ENCODE measurements around the gene FCHSD2.
A peak's percentile ranks its signal among the peaks of the same experiment; 100 is the strongest.

The FCHSD2 gene

DNA sequence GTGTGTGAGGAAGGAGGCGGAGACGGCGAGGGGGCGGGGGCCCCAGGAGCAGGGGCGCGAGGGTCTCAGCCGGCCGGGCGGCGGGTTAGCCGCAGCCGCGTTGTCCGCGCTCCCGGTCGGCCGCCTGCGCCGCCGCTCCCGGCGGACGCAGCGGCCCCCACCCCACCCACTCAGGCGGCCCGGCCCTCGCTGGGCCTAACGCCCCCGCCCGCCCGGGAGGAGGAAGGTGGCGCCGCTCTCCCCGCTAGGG lies at the start of gene FCHSD2:
Gene FCHSD2, minus strand, starts transcription at position 191 of the 250 bp plus-strand sequence. CDS start 441 bp downstream, outside the sequence.
- DNase-seq (no peak), ATAC-seq (no peak)
- peaks cover 54% of the 10 kb centered on the region for H3K4me1 Mint-ChIP-seq
- peak within 1 kb of the TSS; percentile 92 for H3K27ac Mint-ChIP-seq
- H3K27me3 Mint-ChIP-seq: no peaks in the 10 kb centered on the region
- no peaks in the 10 kb centered on the region for H3K9me3 Mint-ChIP-seq
- H3K4me3 Mint-ChIP-seq: peak within 1 kb of the TSS; percentile 93
- peaks cover 20% of the 10 kb centered on the region for H3K36me3 Mint-ChIP-seq (ENCODE audit: low read depth)

DNA sequence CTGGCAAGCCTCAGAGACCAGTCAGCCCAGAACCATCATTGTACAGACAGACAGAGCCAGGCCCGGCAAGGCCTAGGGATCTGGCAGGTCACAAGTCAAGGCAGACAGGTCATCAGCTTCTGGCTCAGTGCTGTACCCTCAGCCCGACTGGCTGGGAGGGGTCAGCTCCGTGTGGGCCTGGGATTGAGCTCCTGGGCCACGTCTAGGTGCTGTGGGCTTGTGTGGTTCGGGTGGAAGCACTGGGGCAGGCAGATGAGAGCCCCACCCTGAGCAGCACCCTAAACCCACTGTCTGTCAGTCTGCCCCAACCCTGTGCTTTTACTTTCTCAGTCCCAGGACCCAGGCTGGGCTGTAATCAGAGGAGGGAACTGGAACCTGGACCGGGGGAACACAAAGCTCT lies 49.0 kb upstream of the FCHSD2 start:
- H3K4me1 Mint-ChIP-seq: peaks cover 3% of the 10 kb centered on the region
- peaks cover 10% of the 10 kb centered on the region for H3K27me3 Mint-ChIP-seq
- H3K27ac Mint-ChIP-seq: no peak overlapping the region
- no peaks in the 10 kb centered on the region for H3K36me3 Mint-ChIP-seq (ENCODE audit: low read depth)
- no peak overlapping the region for H3K4me3 Mint-ChIP-seq
- no peaks in the 10 kb centered on the region for H3K9me3 Mint-ChIP-seq
- no peak for ATAC-seq
- no peak for DNase-seq

DNA sequence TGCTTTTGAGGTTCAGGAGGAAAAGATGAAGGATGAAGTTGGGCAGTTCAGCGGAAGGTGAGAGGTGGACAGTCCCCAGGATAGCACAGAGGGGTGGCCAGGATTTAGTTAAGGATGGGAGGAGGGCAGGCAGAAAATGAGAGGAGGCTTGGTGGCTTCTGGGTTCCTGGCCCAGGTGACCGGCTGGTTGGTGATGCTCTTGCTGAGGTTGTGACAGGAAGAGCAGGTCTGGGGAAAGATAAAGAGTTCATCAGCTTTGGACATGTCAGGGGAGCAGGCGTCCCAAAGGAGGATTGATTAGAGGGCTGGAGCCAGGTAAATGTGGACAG lies 48.4 kb upstream of the FCHSD2 start:
- Mint-ChIP-seq H3K27ac (no peak overlapping the region), H3K27me3 (peaks cover 12% of the 10 kb centered on the region), H3K4me3 (no peak overlapping the region), H3K36me3 (ENCODE audit: low read depth) (no peaks in the 10 kb centered on the region), H3K9me3 (no peaks in the 10 kb centered on the region), H3K4me1 (peaks cover 3% of the 10 kb centered on the region)
- DNase-seq: no peak
- no peak for ATAC-seq

DNA sequence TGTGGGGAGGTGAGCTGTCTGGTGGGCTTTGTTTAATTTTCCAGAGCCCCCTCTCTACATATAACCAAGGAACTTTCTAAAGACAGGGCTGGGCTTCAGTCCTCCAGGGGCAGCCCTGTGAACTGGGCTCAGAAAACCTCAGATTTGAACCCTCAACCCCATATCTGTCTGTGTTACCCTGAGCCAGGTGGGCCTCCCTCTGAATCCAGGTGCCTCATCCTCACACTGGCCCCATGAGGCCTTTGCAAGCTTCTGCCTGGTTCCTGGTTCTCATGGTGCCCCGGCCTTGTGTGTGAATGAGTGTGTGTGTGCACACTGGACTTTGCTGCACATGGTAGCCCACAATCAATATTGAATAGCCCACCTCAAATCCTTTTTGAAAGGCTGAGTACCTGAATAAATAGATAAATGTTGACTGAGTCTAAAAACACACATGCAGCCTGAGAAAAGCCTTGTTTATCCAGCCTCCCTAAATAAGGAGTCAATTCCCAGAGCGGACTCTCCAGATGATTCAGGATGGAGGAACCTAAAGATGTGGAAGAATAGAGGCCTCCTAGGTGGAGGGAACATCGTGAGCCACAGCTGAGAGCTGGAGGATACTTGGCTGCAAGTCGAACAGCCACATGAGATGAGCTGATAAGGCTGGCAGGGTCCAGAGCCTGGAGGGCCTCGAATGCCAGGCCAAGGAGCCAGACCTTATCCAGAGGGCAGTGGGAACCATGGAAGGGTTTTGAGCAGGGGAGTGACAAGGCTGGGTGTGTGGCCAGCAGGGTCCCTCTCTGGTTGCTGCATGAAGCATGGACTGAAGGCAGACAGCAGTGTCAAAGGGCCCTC lies 47.8 kb upstream of the FCHSD2 start:
- no peak for ATAC-seq

DNA sequence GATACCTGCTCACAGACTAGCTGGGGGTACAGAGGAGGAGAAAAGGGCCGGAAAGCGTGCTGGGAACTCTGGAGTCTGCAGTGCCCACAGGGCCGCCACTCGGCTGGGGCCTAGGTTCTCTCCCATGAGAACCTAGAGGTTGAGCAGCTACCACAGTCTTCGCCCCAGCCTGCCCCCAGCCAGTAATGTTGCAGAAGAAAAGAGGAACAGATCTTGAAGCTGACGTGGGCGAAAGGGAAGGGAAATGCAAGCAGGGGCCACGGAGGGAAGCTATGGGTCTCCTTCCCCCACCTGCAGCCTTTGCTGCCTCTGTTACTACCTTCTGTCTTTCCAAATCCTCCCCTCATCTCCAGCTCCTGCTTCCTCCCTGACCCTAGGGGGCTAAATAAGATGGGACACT lies 47.2 kb upstream of the FCHSD2 start:
- DNase-seq (no peak), ATAC-seq (no peak)
- H3K4me3 Mint-ChIP-seq: no peak overlapping the region
- no peaks in the 10 kb centered on the region for H3K9me3 Mint-ChIP-seq
- peaks cover 8% of the 10 kb centered on the region for H3K4me1 Mint-ChIP-seq
- no peaks in the 10 kb centered on the region for H3K36me3 Mint-ChIP-seq (ENCODE audit: low read depth)
- H3K27me3 Mint-ChIP-seq: peaks cover 18% of the 10 kb centered on the region
- H3K27ac Mint-ChIP-seq: no peak overlapping the region

More for the DNA sequence above, 47.8 kb upstream of the FCHSD2 start:
- H3K27me3 Mint-ChIP-seq: peaks cover 16% of the 10 kb centered on the region
- H3K9me3 Mint-ChIP-seq: no peaks in the 10 kb centered on the region
- H3K36me3 Mint-ChIP-seq (ENCODE audit: low read depth): no peaks in the 10 kb centered on the region
- H3K27ac Mint-ChIP-seq: no peak overlapping the region
- peaks cover 7% of the 10 kb centered on the region for H3K4me1 Mint-ChIP-seq
- no peak for DNase-seq
- H3K4me3 Mint-ChIP-seq: no peak overlapping the region

DNA sequence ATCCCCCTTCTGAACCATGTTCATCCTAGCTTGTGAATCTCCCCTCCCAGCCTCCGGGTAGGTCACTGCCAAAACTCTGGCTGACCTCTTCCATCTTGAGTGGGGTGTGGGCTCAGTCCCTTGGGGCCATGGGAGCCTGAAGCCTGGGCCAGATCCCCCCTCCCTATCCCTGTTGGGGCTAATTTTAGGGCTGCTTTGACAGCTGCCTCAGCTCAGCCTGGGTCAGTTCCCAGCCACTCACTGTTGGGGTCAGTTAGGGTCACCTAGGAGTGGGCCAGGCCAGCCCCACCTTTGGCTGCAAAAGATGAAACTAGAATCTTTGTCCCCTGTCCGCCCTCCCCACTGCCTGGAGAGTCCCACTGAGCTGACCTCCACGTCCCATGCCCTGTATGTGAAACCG lies 46.2 kb upstream of the FCHSD2 start:
- Mint-ChIP-seq H3K4me3 (no peak overlapping the region), H3K27ac (no peak overlapping the region), H3K9me3 (no peaks in the 10 kb centered on the region), H3K4me1 (peaks cover 8% of the 10 kb centered on the region), H3K36me3 (ENCODE audit: low read depth) (no peaks in the 10 kb centered on the region), H3K27me3 (peaks cover 20% of the 10 kb centered on the region)
- ATAC-seq (no peak), DNase-seq (no peak)

DNA sequence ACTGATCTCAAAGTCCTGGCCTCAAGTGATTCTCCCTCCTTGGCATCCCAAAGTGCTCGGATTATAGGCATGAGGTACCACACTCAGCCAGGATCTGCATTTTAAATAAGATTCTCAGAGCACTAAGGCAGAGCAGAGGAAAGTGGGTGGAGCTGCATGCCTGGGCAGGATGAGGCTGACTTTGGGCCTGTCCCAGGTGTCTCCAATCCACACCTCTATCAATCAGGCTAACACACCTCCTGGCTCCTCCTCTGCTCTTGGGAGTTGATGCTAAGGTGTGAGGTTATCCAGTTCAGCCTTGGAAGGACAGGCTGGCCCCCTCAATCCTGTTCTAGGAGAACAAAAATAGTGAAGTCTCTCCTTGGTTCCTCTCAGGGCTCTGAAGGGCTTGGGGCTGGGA lies 45.7 kb upstream of the FCHSD2 start:
- Mint-ChIP-seq H3K9me3 (no peaks in the 10 kb centered on the region), H3K36me3 (ENCODE audit: low read depth) (no peaks in the 10 kb centered on the region), H3K27ac (no peak overlapping the region), H3K27me3 (peaks cover 20% of the 10 kb centered on the region), H3K4me3 (no peak overlapping the region), H3K4me1 (peaks cover 8% of the 10 kb centered on the region)
- DNase-seq (no peak), ATAC-seq (no peak)

DNA sequence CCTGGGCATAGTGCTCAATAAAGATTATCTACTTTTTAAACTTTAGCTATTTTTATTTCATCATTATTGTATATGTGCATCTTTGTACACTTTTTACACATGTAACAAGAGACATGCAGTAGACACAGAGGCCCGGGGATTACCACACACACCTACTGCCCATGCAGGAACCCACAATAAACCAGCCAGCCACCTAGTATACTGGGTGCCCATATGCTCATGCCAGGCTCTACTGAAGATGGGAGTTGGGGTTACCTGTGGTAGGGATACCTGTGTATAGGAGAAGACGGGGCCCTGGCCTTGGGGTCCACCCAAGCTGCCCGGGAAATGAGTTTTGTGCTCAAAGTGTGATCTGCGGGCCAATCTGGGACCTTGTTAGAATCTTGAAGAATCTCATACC lies 44.8 kb upstream of the FCHSD2 start:
- ATAC-seq: no peak
- peaks cover 8% of the 10 kb centered on the region for H3K4me1 Mint-ChIP-seq

DNA sequence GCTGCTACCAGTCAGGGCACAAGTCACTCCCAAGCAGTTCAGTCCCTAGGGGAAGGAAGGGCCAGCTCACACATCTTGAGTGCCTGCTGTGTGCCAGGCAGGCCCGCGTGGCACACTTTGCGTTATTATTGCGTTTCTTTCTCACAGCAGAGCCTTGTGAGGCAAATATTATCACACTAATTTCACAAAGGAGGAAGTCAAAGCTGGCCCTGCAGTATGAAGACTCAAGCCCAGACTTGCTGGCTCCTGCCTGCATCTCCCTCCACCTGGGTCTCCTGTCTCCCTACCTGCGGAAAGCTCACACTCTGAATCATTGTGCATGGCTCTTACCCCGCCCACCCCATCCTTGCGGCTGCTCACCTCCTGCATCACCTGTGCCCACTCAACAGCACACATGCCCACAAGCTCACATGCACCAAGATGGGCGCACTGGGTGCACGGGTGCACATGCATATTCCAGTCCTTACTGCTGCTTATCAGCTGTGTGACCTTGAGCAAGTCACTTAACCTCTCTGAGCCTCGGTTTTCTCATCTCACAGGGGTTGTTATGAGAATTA lies 44.3 kb upstream of the FCHSD2 start:
- Mint-ChIP-seq H3K9me3 (no peaks in the 10 kb centered on the region), H3K4me3 (no peak overlapping the region), H3K36me3 (ENCODE audit: low read depth) (no peaks in the 10 kb centered on the region), H3K4me1 (peaks cover 8% of the 10 kb centered on the region), H3K27me3 (peaks cover 20% of the 10 kb centered on the region), H3K27ac (no peak overlapping the region)
- ATAC-seq: no peak
- no peak for DNase-seq

More for the DNA sequence above, 44.8 kb upstream of the FCHSD2 start:
- DNase-seq: no peak
- Mint-ChIP-seq H3K36me3 (ENCODE audit: low read depth) (no peaks in the 10 kb centered on the region), H3K27me3 (peaks cover 20% of the 10 kb centered on the region), H3K27ac (no peak overlapping the region), H3K4me3 (no peak overlapping the region), H3K9me3 (no peaks in the 10 kb centered on the region)

DNA sequence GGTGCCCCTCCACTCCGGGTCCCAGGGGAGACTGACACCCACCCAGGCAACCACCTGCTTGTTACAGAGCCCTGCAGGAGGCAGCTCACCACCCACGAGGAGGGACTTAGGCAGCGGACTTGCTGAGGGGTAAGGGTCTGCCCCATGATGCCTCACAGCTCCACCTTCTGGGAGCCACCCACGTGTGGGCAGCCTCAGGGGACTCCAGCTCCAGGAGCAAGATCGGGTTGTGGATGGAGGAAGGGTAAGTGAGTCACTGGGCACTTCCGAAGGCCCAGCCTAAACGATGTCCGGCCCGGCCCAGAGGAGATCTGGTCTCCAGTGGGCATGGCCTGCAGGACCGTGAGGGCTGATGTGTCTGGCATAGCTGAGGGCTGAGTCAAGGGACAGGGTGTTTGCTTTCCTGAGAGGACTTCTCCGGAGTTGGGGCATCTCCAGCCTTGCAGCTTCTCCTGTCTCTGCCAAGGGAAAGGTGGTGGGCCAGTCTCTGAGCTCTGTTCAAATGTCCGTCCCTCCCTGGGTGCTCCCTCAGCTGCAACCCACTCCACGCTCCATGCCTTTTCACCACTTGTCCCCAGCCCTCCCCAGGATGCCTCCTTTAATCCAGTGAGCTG lies 43.7 kb upstream of the FCHSD2 start:
- H3K27me3 Mint-ChIP-seq: peaks cover 20% of the 10 kb centered on the region
- no peak overlapping the region for H3K4me3 Mint-ChIP-seq
- H3K27ac Mint-ChIP-seq: no peak overlapping the region

DNA sequence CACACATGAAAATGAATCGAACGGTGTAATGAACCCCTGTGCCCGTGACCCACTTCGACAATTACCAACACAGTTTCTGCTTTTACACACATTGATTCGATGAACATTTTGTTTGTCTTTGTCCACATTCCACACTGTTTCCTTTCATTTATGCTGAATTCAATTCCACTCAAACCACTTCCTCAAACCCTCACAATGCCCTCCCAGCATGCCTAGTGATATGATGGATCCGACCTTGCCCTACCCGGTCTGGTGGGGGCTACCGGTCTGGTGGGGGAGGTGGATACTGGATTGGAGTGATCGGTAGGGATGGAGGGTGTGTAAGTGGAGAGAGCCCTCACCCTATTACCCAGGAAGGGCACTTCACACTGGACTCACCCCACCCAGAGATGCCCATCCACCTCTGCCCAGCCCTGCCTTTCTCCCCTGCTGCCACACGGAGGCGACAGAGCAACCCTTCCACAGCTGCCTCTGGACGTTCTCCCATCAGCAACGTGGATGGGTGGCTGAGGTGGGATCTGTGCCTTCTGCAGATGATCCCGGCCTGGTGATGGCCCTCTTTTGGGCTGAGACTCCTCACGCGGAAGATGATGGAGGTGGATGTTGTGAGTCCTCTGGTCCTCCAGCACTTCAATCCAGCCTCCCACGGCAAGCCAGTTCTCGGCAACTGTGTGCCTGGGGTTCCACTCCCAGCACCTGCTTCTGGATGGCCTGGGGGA lies 43.0 kb upstream of the FCHSD2 start:
- Mint-ChIP-seq H3K27ac (no peak overlapping the region), H3K27me3 (peaks cover 14% of the 10 kb centered on the region), H3K4me1 (peaks cover 8% of the 10 kb centered on the region), H3K36me3 (ENCODE audit: low read depth) (no peaks in the 10 kb centered on the region), H3K9me3 (no peaks in the 10 kb centered on the region), H3K4me3 (no peak overlapping the region)
- peak; percentile 68 for DNase-seq
- peak; percentile 65 for ATAC-seq

More for the DNA sequence above, 43.7 kb upstream of the FCHSD2 start:
- Mint-ChIP-seq H3K4me1 (peaks cover 8% of the 10 kb centered on the region), H3K36me3 (ENCODE audit: low read depth) (no peaks in the 10 kb centered on the region), H3K9me3 (no peaks in the 10 kb centered on the region)
- no peak for DNase-seq
- no peak for ATAC-seq

DNA sequence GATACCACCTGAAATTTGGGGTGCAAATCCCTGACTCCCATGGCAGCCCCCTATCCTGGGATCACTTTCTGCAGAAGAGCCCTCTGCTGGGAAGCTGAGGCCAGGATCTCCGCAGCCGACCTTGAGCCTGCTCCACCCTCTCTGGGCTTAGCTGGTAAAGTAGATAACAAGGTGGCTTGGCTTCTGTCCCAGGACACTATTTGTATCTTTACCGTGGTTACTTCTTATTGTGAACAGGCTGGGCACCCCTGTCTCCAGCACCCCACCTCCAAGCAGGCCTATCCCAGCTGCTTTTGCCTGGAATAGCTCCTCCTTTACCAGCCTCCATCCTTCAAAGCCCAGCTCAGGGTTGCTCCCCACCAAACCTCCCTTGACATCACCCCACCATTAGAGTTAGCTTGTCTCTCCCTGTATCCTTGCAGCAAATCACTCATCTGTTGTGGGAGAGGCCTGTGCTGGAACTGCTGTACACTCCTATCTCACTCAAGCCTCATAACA lies 40.8 kb upstream of the FCHSD2 start:
- no peak overlapping the region for H3K4me3 Mint-ChIP-seq
- no peaks in the 10 kb centered on the region for H3K36me3 Mint-ChIP-seq (ENCODE audit: low read depth)
- H3K9me3 Mint-ChIP-seq: no peaks in the 10 kb centered on the region
- H3K4me1 Mint-ChIP-seq: peaks cover 5% of the 10 kb centered on the region
- DNase-seq (no peak), ATAC-seq (no peak)
- H3K27me3 Mint-ChIP-seq: peaks cover 13% of the 10 kb centered on the region
- no peak overlapping the region for H3K27ac Mint-ChIP-seq

DNA sequence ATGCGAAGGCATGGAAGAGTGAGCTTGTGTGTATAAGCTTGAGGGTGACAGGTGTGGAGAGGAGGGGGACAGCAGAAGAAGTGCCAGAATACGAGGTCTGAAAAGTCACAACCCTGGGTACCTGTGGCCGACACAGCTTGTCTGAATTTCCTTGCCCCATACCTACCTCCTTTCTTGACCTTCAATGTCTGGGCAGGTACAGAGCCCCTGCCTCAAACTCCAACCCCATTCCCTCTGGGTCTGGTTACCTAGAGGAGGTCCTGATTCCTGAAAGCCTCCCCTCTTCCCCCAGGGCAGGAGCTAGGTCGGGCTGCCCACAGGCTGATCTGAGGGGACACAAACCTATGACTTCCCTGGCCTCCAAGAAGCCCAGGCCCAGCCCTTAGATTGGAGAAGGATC lies 36.6 kb upstream of the FCHSD2 start:
- ATAC-seq (no peak), DNase-seq (no peak)
- Mint-ChIP-seq H3K36me3 (ENCODE audit: low read depth) (no peaks in the 10 kb centered on the region), H3K9me3 (no peaks in the 10 kb centered on the region), H3K4me1 (peaks cover 7% of the 10 kb centered on the region), H3K4me3 (no peak overlapping the region), H3K27ac (no peak overlapping the region), H3K27me3 (no peaks in the 10 kb centered on the region)

DNA sequence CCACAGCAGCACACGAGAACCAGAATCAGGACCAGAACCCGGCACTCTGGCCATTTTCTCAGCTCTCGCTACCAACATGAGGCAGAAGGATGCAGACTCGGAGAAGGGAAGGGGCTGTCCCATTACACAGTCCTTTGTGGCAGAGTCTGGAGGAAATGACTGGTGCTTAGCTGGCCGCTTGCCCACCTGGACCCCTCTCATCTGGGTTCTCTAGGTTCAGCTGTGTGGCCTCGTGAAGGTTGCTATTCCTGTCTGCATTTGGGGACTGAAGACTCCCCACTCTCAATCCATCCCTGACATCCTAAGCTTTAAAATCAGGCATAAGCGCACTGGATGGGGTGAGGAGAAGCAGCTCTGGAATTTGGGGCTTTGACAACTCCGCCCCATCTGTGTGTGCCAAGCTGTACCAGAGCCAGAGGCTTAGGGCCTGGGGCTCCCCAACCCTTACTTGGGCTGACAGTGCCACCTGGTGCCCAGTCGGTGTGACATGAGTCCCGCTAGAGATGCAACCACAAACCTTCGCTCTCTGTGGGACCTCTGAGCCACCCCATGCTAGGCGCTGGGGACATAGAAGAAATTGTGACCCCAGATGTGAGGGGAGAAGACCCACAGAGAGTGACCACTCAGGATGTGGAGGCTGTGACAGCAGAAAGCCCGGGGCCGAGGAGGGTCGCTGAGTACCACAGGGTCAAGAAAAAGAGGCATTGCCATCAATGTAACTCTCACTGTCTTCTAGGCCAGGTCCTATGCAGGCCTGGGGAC lies 35.8 kb upstream of the FCHSD2 start:
- Mint-ChIP-seq H3K4me3 (no peak overlapping the region), H3K36me3 (ENCODE audit: low read depth) (no peaks in the 10 kb centered on the region), H3K27ac (no peak overlapping the region), H3K9me3 (no peaks in the 10 kb centered on the region), H3K27me3 (no peaks in the 10 kb centered on the region), H3K4me1 (peaks cover 7% of the 10 kb centered on the region)
- ATAC-seq (peak; percentile 97), DNase-seq (peak; percentile 79)

All from activated naive CD8-positive, alpha-beta T cell treated with anti-CD3 and anti-CD28 coated beads, Interleukin-2, amount 50 U/mL, for 24 hours (primary cell).